HG03064 (cell line): ENCODE results near the gene ZNF81.
"Not testable (repeated sequence)": the region's sequence is repeated elsewhere in the genome, so short reads cannot be mapped to it uniquely, and the experiment has no call there.

ENCODE experiments used
- ATAC-seq: cut with Tn5 transposase; IDR thresholded peaks from one replicate; pipeline ENCODE4 v1.9.1; 2021; ENCODE audit warnings: low read depth; ENCODE audit not compliant: unreplicated experiment

Gene ZNF81

GRCh38 chrX:47843363-47843762, 6.7 kb downstream of the ZNF81 start:
- ATAC-seq, result no peak

GRCh38 chrX:47844117-47844516, 7.4 kb downstream of the ZNF81 start:
- no peak for ATAC-seq

GRCh38 chrX:47846040-47846439, 9.3 kb downstream of the ZNF81 start:
- no peak for ATAC-seq

GRCh38 chrX:47849778-47850177, 13.1 kb downstream of the ZNF81 start:
- ATAC-seq, result no peak

GRCh38 chrX:47850389-47850788, 13.7 kb downstream of the ZNF81 start:
- not testable (repeated sequence) for ATAC-seq

GRCh38 chrX:47850901-47851300, 14.2 kb downstream of the ZNF81 start:
- ATAC-seq, result no peak

GRCh38 chrX:47854474-47854873, 17.8 kb downstream of the ZNF81 start:
- ATAC-seq, result no peak

- no peak for ATAC-seq
Measured at GRCh38 chrX:47859686-47860085, 23.0 kb downstream of the ZNF81 start.

GRCh38 chrX:47862680-47863079, 26.0 kb downstream of the ZNF81 start:
- ATAC-seq, result no peak

GRCh38 chrX:47863187-47863586, 26.5 kb downstream of the ZNF81 start:
- no peak for ATAC-seq

- ATAC-seq, result no peak
Measured at GRCh38 chrX:47864300-47864699, 27.6 kb downstream of the ZNF81 start.

- ATAC-seq, result no peak
Measured at GRCh38 chrX:47864785-47865184, 28.1 kb downstream of the ZNF81 start.

- ATAC-seq, result no peak
Measured at GRCh38 chrX:47873123-47873522, 36.4 kb downstream of the ZNF81 start.

- no peak for ATAC-seq
Measured at GRCh38 chrX:47877327-47877726, 40.6 kb downstream of the ZNF81 start.

GRCh38 chrX:47878198-47878597, 41.5 kb downstream of the ZNF81 start:
- no peak for ATAC-seq

- ATAC-seq, result no peak
Measured at GRCh38 chrX:47879463-47879862, 42.8 kb downstream of the ZNF81 start.

- no peak for ATAC-seq
Measured at GRCh38 chrX:47880927-47881326, 44.2 kb downstream of the ZNF81 start.

GRCh38 chrX:47885501-47885900, 48.8 kb downstream of the ZNF81 start:
- ATAC-seq, result no peak

GRCh38 chrX:47898024-47898423, 61.3 kb downstream of the ZNF81 start:
- ATAC-seq, result no peak

GRCh38 chrX:47900833-47901232, 64.1 kb downstream of the ZNF81 start:
- ATAC-seq, result no peak

- ATAC-seq, result no peak
Measured at GRCh38 chrX:47902161-47902560, 65.5 kb downstream of the ZNF81 start.

GRCh38 chrX:47915886-47916493, 79.3 kb downstream of the ZNF81 start:
- ATAC-seq, result no peak

GRCh38 chrX:47918274-47918673, 81.6 kb downstream of the ZNF81 start:
- no peak for ATAC-seq
